GM19035 (cell line): Measurements from ENCODE around the gene CDC42BPG.

Experiments used
- ATAC-seq: cut with Tn5 transposase; IDR thresholded peaks from one replicate; pipeline ENCODE4 v1.9.1; 2021; ENCODE audit not compliant: unreplicated experiment

Gene CDC42BPG

DNA sequence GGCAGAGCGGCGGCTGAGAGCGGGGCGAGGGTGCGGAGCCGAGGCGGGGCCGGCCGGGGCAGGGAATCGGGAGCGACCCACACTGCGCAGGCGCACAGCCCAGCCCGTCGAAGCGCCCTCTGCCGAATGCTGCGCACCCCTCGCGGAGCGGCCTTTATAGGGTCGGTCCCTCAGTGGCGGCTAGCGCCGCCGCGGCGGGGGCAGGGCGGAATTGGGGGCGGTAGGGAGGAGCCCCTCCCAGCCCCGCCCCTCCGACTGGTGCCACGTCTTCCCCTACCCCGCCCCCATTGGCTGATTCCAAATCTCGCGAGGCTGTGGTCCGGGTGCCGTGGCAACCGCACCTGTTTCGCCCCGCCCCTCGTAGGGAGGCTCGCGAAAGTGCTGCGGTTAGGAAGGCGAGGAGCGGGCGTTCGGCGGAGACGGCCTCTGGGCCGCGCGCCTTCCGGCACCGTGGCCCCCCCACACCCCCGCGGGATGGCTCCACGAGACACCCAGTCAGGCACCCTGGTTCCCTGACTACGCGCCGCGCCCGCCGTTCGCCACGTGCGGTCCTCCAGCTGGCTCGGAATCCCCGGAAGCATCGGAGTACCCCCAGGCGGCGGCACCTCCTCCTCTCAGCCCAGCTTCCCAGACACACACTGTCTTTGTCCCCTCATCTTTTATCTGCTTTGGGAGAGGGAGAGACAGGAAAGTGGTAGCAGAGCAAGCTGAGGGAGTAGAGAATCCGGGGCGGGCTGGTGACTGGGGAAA, 34.2 kb upstream of the CDC42BPG start, which contains the start of gene EHD1:
Gene EHD1 (minus strand): TSS at position 128 of the 750 bp plus-strand sequence. CDS start 157 bp downstream, outside the sequence.
- peak; percentile 75 for ATAC-seq

DNA sequence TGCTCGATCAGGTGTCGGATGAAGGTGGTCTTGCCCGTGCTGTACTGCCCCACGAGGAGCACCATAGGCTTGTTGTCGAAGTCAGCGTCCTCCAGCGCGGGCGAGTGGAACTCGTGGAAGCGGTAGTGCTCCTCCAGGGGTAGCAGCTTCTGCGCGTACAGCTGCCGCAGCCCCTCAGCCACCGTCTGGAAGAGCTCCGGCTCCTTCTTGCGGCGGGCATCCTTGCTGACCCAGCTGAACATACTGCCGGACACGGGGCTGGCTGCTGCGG, 33.7 kb upstream of the CDC42BPG start:
- ATAC-seq, result no peak

DNA sequence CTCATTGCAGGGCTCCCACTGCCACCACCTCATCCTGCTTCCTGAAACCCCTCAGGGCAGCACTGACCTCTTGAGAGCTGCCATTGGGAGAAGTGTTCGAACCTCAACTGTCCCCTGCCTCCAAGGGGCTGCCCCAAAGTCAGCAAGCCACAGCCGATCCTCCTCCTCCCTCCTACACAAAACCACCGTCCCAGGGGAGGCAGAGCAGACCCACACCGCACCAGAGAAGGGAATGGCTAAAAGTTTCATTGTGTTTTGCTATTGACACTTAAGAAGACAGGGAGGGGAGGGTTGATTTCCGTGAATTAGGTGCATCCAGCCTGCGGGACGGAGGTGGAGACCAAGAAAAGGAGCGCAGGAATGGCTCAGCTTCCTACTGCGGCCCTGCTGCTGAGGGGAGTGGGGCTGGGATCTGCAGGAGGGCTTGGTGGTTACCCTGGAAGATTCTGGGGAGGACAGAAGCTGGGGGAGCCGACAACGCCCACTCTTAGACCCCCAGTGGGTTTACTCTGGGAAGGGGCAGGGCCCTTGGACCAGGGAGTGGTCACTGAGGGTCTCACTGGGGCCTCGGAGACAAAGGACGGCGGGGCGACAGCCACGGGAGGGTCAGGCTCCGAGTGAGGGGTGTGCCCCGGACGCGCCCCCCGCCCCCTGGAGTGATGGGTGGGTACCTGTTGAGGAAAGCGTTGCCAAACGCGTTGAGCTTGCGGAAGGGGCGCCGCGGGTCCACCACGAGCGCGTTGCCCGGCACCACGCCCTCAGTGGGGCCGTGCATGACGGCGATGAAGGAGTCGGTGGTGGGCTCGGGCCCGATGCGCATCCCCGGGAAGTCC, 33.2 kb upstream of the CDC42BPG start:
- peak; percentile 3 for ATAC-seq

DNA sequence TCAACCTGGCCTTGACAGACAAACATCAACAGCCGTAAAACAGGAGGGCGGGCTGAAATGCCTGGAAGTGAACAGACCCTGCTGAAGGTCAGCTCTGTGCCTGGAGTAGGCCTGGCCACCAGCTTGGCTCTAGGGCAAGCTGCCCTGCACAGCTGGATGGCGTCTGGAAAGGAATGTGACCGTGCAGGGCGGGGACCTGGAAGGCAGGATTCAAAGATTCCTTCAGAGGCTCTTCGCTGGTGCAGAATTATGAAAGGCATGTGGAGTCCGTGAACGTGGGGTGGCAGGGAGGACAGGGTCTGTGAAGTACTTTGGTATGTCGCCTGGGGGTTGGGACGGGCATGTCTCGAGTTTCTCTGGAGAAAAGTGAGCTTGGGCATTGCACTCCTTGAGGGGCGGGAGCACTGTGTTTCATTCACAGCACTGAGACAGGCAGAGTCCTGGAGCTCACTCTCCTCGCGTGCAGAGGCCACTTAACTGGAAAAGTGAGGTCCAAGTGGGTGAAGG, 32.4 kb upstream of the CDC42BPG start:
- no peak for ATAC-seq

DNA sequence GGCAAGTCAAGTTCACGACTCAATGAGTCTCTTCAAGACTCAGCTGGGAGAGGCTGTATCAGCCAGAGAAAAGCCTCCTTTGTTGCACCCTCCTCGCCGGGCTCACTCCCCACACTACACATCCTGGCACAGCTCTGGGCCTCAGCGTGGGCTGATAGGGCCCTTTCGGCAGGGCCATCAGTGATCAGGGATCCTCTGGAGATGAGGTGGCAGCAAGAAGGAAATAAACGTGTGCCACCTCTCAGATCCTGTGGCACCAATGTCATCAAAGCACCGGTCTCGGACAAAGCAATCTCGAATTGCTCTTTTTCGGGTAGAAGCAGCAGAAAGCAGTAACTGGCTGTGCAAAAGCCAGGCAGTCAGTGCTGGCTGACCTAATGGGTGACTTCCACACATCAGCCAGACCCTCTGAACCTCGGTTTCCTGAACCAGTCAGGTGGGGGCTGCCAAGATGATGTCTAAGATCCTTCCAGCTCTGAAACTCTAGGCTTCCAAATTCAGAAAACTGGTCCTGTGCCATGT, 31.8 kb upstream of the CDC42BPG start:
- no peak for ATAC-seq

DNA sequence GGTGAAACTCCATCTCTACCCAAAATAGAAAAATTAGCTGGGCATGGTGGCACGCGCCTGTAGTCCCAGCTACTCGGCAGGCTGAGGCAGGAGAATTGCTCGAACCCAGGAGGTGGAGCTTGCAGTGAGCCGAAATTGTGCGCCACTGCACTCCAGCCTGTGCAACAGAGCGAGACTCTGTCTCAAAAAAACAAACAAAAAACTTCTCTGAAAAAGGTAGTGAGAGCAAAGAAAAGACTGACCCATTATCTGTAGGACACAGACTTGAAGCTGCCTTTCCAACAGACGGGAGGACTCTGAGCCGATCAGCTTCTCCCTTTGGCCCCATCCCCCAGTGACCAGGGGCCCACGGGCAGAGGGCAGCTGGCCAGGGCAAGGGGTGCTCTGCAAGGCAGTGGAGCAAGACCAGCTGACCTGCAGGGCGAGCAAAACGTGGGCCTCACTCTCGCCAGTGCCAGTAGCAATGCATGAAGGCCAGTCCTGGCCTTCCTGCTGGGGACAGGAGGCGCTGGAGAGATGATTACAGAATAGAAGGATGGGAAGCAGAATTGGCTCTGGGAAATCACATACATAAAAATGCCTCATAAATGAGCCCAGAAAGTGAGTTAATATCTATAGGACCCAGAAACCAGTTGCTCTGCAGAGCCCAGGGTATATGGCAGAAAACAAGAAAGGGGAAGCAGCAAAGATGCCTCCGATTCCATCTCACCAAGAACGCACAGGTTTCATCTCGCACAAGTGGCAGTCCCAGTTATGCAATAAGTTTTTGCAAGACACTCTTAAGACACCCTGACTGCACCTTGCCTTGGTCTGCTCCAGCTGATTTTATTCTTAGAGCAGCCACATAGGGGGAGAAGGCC, 31.1 kb upstream of the CDC42BPG start:
- no peak for ATAC-seq

DNA sequence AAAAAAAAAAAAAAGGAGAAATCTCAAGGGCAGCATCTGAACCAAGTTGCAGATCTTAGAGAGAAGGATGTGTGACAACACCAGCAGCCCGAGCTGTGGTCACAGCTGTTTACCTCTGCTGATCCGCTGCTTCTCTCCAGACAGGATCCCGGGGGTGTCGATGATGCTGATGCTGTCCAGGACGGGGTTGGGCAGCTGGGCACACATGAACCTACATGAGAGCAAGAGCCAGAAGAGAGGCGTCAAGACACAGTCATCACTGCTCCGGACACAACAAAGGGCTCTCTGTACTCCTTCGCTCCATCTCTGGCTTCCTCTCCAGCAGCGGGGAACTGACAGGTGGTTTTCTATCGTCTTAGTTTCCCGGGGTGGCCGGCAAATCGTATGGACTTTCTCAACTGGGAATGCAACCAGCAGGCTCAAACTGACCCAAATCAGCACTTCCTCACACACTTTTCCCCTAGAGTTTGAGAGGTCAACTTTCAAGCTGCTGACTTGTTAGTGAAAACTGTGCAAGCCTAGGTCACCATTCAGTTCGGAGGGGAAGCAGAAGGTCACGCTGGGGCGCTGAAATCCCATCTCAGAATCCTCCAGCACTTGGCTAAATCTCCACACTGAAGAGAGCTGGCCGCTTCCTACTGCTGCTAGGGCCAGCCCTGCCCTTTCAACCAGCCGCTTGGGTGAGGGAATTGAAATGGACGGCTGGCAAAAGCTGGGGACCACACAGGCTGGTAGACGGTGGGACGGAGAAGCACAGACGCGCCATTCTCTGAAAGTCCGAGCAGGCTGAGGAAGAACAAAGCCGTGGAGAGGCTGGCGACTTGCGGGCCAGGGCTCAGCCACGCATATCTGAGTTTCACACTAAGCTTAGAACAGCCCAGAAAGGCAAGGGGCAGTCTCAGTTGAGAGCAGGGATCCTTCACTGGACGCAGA, 30.1 kb upstream of the CDC42BPG start:
- ATAC-seq, result no peak

DNA sequence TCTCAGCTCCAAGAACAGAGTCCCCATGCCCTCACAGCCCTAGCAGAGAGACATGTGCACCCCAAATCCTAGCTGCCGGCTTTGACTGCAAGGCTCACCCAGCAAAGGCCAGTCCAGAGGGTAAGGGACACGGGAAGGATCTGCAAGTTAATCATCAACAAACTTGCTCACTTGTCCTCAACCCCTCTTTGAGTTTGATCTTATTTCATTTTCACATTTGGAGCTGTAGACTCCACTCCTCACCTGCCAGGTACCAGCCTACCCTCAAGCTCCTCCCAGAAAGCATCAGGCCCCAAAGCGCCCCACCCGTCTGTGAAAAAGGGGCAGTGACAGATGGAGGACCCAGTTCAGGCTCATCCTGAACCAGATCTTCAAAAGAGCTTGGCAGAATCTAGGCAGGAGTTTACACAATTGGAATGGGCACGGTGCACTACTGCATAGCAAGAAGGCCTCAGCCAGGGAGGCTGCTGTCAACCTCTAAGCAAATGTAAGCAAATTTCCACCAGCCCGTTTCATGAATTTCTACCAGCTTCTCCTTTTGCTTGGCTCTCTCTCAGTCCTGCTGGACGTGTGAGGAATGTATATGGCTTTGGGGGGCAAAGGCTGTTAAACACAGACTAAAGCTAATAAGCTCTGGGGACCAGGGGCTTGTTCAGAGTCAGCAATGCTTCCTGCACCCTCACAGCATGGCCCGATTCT, 28.5 kb upstream of the CDC42BPG start:
- no peak for ATAC-seq

DNA sequence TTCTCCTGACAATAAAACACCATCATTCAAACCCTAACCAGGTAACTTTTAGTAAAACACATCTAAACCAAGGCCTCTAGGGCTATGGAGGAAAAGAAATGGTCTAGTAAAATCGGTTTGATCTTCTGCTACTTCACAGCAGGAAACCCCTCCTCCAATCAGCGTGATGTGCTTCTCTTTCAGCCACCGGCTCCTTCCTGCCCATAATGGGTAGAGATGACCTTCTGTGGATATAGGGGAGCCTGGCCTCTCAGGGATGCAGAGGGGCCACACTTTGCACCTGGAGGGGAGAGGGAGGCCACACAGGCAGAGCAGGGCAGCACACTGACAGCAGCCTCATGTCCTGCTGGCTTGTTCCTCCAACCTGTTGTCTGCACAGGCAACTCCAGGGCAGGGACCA, 27.0 kb upstream of the CDC42BPG start:
- no peak for ATAC-seq

DNA sequence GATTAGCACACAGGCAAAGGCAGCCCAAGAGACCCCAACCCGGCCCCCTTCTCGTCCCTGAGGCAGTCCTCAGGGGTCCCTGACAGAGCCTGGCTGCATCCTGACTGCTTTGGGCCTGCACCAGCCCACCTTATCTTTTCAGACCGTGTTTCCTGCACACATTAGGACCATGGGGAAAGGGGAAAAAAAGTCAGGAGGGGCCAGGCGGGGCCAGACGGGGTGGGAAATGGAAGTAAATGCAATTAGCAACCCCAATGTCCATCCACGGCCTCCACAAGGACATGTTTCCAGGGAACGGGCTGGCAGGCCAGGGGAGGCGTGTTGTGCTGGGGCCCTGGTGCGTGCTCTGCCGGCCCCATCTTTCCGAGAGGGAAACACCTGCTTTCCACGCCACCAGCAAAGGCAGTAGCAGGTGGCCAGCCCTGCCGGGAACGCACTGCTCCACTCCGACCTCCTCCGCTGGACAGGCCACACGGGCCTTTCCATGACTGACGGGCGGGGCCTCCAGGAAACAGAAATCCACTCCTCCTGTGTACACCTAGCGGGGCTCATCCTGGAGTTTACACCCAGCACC, 26.5 kb upstream of the CDC42BPG start:
- ATAC-seq, result no peak

DNA sequence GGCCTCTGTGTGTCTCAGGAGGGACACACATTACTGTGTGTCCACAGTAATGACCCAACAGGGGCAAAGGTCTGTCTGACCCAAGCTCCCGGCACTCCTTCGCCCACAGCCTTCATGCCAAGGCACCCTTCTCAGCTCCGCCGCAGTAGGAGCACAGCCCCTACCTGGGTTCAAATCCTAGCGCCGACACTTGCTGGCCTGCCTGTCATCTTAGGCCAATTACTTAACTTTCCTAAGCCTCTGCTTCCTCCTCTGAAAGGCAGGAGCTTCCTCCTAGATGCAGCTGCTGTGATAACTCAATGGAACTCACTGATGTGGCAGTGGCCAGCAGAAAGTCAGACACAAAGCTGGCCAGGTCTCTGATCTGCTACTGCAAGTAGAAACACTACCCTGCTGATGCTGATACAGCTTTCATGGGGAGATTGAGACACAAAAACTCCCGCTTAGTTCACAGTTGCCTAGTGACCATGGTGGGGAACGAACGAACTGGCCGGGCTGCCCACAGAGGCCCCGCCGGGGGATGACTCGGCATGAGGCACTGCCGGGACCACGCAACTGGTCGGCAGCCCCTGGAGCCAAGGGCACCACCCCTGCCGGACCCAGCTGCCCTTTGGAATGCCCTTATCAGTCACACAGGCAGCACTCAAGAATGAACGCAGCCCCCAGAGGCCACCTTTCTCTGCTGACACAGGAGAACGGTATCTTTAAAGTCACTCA, 25.9 kb upstream of the CDC42BPG start:
- no peak for ATAC-seq

DNA sequence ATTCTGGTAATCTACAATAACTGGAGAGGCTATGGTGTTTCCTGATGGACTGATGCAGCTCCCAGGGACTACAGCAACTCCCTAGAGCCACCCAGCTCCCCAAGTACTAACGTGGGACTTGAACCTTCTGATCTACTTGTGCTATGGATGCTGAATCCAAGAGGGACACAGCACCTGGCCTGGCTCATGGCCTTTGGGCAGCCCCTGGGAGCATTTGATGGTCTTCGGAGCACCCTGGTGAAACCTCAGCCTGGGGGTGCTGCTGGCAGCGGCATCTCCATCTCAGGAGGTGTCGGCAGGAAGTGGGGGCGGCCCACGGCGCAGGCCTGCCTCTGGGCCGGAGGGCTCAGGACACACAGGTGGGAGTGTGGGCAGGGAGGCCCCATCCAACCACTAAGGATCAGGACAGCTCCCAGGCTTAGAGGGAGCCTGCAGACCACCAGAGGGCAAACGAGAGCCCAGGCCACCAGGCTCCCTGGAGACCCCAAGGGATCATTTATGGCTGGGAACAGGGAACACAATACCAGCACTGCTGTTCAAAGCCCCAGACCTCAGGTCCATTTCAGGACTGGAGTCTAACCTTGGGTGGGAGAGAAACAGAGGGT, 25.2 kb upstream of the CDC42BPG start:
- no peak for ATAC-seq

DNA sequence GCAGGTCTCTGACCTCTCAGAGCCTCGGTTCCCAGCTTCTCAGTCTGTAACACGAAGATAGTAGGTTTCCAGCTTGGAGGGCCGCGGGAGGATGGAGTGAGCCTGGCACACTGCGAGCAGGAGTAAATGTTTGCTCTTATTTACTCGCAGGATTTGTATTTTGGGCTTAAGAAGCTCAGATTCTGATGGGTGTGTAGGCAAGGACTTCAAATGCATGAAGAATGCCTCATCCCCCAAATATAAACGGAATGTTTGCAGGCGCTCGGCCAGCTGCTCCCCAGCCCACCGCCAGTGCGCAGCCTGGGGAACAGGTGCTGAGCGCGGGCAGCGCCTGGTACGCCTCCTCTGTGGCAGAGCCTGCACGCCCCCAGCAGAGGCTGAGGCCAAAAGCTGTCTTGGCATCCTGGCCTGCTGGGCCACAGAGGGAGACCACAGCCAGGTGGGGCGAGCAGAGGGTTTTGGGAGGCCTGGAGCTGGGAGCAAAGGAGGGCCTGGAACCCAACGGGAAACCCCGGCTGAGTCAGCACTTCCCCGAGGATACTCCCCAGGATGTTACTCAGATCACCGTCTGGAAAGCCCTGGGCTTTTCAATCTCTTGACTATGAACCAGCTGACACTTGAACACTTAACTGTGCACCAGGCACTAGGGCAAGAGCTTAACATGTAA, 24.6 kb upstream of the CDC42BPG start:
- ATAC-seq, result no peak

DNA sequence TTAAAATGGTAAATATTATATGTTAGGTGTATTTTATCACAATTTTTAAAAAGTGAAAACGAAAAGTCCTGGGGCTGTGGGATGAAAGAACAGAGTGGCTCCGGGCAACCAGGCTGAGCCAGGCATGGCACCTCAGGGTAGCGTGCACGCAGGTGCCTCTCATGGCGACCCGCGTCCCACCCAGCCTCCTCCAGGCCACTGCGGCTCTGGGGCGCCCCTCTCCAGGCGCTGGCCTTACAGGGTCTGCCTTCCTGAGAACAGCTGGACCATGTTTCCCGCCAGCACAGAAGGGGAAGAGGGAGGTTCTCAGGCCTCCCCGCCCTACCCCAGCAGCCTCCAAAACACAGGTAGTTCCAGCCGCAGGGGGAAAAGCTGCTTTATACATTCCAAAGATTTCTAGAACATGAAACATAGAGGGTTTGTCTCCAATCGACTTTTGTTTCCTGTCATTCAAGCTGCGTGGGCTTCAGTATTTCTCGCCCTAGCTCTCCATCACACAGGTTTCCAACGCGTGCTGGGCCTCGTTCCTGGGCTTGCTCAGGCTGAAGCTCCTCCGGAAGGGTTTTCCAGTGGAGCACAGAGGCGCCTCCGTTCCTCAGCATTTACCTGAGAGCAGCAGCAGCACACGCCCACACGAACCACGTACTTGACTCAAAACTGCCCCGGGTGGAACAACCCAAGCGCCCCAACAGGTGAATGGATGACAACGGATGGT, 23.5 kb upstream of the CDC42BPG start:
- no peak for ATAC-seq

DNA sequence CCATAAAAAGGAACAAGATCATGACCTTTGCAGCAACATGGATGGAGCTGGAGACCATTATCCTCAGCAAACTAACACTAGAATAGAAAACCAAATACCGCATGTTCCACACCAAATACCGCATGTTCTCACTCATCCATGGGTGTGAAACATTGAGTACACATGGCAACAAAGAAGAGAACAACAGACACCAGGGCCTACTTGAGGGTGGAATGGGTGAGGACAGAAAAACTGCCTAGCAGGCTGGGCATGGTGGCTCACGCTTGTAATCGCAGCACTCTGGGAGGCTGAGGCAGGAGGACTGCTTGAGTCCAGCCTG, 21.7 kb upstream of the CDC42BPG start:
- no peak for ATAC-seq

DNA sequence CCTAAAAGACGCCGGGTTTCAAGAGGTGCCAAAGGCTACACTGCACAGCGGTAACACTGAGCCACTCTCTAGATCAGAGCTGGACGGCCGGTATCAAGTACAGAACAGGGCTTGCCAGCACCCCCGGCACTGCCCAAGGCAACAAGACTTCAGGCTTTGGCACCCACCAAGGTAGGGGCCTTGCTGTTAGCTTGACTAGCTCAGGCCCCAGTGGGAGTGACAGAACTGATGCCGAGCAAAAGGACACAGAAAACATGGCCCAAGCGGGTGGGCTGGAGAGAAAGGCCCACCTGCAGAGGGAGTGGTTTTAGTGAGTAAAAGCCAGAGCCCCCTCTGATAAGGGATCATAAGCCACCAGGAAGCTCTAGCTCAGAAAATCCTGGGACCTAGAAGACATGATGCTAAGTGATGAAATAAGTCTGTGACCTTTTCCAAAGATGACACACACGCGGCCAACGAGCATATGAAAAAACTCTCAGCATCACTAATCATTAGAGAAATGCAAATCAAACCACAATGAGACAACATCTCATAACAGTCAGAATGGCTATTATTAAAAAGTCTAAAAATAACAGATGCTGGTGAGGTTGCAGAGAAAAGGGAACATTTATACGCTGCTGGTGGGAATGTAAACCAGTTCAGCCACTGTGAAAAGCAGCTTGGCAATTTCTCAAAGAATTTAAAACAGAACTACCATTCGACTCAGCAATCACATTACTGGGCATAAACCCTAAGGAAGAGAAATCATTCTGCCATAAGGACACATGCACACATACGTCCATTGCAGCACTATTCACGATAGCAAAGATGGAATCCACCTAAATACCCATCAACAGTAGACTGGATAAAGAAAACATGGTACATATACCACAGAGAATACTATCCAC, 21.1 kb upstream of the CDC42BPG start:
- ATAC-seq, result peak; percentile 35
